Renal cortex interstitium (tissue), 11 donors: Measurements from ENCODE around the gene HEYL. TPM values are rescaled to one million over a fixed set of nuclear protein-coding genes. Genes with fewer than 3 reads are reported as not detected.
A peak's percentile ranks its signal among the peaks of the same experiment; 100 is the strongest.

ENCODE experiments used
- DNase-seq, 11 donors: peaks; one replicate each; pipeline ENCODE4 v3.0.0-alpha.2; 2013; ENCODE audit warnings: low read depth in 9 of 11, low spot score in 4 of 11; ENCODE audit errors: extremely low read depth in 1 of 11
- polyA plus RNA-seq, 3 donors: library from polyadenylated mRNA; unstranded; fragments of 120-200 nt; gene quantifications; one replicate each; pipeline ENCODE4 v1.2.1, GENCODE V29; 2013; ENCODE audit not compliant: insufficient read length in 3 of 3

HEYL gene
- polyA plus RNA-seq, 3 donors, result 18.4 to 25.2 (median 21.9) TPM

DNA sequence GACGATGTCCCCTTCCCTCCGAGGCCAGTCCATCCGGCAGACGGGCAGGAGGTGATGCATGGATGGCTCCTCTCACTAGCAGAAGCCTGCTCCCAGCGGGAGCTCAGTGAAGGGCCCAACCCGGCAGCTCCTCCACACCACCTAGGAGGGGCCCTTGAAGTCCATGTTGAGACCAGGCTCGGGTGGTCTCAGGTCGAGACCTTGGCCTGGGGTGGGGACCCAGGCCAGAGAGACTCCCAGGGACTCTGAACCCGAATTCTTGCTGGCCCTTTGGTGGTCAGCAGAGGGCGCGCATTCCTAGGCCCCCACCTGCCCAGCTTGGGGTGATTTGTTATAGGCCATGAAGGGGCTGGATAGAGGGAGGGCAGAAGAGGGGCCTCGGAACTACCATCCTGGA, 33.1 kb upstream of the HEYL start:
- no peak for DNase-seq

DNA sequence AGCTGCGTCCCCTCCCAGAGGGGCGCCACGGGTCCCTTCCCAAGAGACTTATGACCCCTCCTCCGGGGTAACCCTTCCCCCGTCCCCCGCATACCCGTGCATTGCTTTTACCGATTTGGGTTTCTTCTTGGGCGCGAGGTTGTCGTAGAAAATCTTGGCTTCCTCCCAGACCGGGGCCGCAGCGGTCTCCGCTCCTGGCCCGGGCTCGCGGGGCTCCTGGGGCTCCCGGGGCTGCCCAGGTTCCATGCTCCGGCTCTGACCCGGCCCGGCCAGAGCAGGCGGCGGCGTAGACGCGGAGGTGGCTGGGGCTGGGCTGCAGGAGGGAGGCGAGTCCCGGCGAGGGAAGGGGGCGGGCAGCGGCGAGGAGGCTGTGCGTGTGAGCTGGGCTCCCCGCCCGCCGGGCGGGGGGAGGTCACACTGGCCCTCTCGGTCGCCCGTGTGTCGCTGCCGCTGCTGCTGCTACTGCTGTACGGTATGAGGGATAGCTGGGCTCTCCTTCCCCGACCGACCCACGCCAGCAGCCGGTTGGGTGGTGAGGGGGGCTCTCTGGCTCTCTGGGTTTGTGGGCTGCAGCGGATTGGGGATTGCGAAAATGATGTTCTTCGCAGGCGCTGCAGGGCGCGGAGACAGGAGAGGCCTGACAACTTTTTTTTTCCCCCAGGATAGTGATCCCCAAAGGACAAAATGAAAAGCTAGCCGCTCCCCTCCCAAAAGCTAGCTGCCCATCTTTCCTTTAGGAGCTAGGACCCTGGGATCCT, 32.5 kb upstream of the HEYL start, which contains the start of gene NT5C1A:
Gene NT5C1A, minus strand, starts transcription at position 315 of the 758 bp plus-strand sequence. Its CDS starts 69 bp downstream, at position 246.
- no peak for DNase-seq

DNA sequence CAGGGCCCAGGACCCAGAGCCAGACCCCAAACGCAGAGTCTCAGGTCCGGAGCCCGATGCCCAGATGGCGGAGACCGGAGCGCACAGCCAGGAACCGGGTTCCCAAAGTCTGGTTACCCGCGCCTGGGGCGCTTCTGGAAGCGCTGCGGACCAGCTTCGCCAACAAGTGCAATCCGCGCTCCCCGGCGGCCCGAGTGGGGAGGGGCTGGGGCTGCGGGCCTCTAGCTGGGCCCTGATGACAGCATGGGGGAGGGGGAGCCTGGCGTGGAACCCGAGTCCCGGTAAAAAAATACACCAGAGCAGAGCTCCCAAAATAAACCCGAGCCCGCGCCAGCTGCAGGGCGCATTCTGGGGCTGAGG, 32.0 kb upstream of the HEYL start:
- DNase-seq, result no peak

DNA sequence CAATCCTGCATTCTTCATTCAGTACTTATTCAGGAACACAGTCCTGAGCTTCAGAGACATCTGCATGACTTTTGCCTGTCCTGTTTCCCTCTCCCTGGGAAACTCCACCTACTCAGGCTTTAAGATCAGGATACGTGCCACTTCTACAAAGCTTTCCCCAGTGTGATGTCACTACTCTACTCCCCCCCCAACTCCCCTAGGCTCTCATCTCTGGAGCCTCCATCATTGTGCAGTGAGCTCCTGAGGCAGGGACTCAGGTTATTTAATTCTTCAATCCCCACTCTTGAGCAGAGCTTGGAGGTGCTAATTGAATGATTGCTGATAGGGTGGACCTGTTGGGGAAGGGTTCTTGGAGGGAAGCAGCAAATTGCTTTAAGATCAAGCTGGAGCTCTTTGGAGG, 31.2 kb upstream of the HEYL start:
- no peak for DNase-seq

DNA sequence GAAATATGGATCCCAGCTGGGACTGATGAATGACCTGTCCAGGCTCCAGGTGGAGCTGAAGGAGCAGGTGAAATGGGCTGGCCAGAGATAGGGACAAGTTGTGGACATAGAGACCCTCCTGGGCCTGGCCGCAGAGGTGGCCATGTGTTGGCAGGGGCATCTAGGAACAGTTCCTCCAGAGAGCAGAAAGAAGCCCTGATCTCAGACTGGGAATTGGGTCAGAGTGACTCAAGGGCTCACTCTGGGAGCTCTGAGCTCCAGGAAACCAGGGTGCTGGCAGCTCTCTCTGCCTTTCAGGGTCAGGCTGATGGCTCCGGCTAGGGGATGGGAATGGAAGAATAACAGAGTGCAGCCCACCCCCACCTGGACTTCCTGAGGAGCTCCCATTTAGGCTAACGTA, 29.5 kb upstream of the HEYL start:
- no peak for DNase-seq

DNA sequence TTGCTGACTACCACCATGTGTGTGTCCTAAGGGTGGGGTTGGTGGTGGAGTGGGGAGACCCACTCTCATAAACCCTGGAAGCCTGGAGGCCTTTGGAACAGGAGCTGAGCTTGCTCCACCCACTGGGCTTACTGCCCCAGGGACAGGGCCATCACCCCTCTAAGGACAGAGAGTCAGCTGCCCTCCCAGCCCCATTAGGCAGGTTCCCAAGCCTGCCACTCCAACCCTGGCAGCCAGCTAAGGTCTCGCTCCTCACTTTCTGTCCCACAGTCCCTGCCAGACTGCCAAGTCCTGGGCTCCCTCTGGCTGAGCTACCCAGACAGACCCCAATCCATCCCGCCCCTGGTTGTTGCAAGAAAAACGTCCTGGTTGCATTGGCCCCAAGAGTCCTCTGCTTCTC, 28.7 kb upstream of the HEYL start:
- DNase-seq, result no peak

DNA sequence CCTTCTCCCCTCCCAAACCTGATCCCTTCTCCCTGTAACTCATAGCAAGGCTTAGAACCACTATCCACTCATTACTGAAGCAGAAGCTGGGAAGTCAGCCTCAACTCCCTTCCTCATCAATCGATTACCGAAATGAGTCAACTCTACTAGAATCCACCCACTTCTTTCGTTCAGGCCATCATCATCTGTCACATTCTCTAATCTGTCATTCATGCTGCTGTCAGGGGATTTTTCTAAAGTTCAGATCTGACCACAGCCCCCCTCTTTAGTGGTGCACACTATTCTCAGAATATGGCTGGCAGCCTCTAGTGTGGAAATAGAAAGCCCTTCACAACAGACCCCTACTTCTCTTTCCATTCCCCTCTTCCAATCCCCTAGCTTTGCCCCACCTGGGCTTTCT, 27.3 kb upstream of the HEYL start:
- DNase-seq, result no peak

DNA sequence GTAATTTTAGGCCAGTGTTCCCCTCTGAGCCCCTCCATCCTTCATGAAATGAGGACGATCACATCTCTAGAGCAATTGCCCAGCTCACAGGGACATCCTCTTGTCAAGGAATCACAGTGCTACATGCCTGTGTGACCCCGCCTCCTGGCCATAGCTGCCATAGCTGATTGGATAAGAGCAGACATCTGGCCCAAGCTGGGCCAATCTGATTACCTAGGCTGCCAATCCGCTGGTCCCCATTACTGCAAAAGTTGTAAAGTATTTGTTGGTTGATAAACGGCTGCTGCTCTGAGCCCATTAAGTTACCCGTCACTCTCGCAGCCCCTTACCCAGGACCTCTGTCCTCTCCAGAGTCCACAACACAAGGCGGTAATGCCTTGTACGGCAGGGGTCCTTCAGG, 24.1 kb upstream of the HEYL start:
- DNase-seq, result no peak

DNA sequence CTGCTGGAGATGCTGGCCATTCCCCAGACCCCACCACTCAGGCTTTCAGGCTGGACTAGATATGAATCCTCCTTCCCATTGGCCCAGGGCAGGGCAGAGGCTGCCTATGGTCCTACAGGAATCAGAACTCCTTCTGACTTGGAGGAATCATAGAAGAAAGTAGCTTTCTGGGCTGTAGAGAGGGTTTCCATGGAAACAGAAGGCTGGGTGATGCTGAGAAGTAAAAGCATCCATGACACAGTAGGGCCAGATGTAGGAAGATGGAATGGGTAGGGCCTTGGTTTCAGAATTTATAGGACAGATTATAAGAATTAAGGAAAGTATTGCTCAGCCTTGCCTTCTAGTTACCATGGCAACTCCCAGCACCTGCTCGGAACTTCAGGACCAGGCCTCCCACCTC, 23.4 kb upstream of the HEYL start:
- no peak for DNase-seq

DNA sequence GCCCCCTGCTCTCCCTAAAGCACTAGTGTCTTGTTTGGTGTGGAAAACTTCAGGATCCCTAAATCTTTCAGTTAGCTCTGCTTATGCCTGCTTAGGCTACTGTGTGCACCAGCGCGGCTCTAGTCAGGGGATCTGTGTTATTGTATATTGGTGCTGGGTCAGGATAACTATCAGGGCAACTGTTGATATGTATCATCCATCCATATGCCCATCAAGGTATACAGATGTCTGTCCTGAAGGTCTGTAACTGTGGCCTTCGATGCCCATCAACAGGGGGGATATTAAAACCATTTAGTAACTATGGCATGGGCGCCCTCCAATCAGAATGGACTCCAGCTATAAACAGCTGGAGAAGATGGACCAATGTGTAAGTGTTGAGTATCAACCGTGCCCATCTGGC, 20.1 kb upstream of the HEYL start:
- no peak for DNase-seq

DNA sequence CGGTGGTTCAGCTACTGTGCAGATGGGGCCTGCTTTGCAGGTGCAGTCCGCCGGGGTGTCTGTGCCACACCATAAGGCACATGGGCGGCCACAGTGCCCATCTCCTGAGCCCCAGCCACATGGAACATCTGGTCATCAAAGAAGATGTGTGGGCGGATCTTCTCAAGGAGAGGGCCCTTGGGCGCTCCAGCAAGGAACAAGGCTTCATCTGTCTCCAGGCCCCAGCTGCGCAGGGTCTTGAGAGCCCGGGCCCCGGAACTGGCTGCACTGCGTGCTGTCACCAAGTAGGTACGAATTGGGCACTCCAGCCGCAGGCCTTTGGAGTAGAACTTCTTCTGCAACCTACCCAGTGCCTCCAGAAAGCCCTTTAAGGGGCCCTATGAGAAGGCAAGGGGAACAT, 19.7 kb upstream of the HEYL start:
- DNase-seq, result no peak

DNA sequence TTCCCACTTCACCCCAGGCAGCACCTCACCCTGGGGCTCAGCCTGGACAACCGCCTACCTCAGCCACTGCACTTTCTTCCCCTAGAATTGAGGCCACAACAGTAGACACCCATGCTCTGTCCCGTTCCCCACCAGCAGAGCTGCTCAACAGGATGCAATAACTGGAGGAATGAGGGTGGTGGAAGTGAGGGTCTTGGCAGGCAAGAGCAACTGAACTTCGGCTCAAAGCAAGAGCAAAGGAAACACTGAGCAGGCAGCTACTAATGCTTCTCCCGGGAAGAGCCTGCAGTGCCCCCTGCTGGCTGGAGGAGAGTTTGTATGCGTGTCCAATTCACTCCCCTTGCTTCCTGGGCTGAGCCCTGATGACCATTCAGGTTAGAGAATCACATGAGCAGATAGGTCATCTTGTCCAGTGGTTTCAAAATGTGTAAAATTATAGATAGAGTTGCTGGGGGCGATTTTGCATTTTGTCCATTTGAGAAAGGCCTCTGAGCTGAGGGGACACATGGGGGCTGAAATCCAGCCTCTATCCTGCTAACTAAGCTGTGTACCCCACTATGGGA, 18.6 kb upstream of the HEYL start:
- DNase-seq, result peak in 5 of 11 donors; percentile 55 to 70 (median 57)

DNA sequence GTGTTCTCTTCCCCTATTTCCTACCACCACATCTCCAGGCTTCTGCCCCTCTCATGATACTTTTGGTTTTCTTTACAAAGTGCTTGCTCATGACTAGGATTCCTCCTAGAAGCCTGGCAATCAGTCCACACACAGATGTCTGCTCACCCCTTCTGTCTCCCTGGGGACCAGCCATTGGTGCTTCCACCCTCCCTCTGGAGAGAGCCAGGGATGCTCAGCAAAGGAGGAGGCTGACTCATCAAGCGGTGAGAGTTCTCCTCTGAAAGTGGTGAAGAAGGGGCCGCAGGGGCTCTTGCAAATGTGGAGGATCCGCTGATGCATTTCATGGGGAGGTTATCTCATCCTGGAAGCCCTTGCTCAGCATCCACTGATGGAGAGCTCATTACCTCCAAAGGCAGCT, 18.0 kb upstream of the HEYL start:
- DNase-seq, result no peak

DNA sequence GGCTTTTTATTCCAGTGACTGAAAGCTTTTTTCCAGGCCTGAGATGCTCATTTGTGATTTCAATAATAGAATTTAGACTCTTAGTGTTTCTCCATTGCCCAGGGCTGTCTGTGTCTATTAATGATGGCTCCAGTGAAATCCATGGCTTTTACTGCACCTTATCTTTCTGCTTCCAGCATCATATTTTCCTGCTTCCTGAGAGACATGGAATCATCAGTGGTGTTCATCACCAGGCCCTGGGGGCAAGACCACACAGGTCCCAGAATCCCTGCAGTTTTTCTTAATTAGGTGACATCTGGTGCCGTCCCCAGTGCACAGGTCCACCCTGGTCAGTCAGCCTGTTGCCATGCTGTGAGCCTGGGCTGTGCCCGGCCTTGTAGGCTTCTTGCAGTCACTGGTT, 16.9 kb upstream of the HEYL start:
- DNase-seq, result no peak

DNA sequence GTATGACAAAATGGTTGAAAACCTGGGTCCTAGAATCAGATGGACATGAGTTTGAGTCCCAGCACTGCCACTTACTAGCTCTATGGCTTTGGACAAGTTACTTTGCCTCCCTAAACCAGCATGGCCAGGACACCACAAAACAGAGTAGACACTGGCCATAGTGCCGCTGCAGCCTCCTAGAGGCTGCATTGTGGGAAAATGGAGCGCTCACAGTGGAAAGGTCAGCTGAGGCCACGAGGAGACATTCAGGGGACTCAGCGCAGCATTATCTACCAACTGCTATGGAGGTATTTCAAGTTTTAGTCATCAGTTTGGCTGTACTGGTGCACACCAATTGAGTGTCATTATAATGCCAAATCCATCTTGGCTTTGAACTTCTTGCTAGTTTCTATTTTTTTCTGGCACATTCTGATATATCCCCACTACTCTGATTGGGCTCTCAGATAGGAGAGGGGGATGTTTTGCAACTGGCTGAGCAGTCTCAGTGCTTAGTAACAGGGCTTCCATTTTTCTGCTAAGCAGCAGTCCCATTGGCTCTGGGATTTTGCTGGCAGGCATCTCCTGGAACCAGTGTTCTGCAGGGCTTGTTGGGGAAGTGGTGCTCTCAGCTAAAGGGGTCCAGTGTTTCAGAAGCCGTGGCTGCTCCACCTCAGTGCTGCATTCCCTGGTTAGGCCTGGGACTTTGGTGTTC, 16.3 kb upstream of the HEYL start:
- no peak for DNase-seq

DNA sequence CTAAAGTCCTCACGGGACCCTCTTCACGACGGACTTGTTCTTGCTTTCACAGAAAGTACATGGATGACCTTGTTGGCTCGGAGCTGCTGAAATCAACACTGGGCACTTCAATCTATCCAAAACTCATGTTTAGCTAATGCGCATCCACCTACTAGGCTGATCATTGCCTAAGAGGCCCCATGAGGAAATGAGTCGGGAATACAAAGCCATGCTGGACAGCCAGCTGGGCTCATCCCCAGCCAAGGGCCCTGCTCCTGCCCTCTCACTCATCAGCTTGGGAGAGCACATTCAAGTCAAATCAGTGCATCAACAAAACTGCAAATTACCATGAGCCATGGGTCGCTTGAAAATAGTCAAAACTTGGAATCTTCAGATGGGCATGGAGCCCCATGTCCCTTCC, 14.8 kb upstream of the HEYL start:
- DNase-seq, result no peak

DNA sequence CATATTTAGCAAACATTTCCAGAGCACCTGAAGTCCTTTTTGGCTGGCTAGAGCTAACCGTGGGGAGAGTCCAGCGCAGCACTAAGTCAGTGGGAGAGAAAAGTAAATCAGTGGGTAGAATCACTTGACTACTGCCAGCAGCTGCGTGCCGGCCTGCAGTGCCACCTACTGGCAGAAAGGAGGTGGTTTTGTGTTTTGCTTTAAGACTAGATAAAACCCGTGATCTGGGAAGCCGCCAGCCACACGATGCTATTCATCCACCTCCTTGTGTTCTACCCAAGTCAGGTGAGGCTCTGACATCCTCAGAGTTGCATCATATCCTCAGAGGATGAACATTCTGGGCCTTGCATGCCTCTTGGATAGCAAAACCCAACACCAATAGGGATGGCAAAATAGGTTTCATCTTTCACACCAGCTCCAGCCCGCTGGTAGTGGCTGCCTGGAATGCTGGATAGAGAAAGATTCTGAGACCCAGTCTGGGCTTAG, 14.1 kb upstream of the HEYL start:
- peak in 6 of 11 donors; percentile 56 to 73 (median 64) for DNase-seq

DNA sequence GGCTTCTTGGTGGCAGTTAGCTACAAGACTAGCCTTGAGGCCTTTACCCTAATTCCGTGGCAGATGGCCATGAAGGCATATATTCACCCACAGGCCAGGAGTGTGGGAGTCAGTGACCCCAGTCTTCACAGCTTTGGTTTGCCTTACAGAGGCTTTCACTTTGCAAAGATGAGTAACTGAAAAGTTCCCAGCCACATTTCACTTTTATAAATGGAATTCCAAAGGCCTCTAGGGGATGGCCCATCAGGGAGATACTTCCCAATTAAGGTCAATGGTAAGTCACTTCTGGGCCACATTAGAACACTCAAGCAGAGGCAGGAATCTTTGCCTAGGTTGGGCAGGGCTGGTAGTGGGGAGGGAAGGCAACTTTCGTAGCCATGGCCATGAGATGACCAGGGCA, 13.1 kb upstream of the HEYL start:
- no peak for DNase-seq

DNA sequence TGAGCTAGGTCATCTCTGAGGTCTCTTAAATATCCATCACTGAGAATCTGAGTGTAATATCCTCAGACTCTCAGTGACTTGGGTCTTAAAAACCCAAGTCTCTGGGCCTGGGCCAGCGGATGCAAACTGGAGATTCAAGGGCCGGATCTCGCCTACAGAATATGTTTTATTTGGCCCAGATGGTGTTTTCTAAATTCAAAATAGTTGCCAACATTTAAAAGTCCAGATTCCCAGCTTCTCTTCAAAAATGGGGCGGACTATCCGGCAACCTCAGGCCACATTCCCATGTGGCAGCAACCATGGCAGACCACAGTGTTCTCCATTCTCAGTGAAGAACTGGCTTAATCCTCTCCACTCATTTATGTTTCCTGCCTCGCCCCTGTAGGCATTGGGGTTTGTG, 12.7 kb upstream of the HEYL start:
- DNase-seq, result no peak

DNA sequence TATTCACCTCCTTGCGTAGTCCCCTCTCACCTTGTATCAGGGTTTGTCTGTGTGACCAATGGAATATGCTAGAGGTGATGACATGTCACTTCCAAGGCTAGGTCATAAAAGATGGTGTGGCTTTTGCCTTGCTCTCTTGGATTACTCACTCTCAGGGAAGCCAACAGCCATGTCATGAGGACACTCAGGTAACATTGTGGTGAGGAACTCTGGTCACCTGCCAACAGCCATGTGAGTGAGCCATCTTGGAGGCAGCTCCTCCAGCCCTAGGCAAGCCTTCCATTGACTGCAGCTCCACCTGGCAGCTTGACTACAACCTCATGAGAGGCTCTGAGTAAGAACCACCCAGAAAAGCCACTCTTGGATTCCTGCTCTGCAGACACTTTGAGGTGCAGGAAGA, 11.0 kb upstream of the HEYL start:
- no peak for DNase-seq
